GM19238 (cell line): ENCODE results near the gene LDHAL6B.
"Not testable (repeated sequence)": the region's sequence is repeated elsewhere in the genome, so short reads cannot be mapped to it uniquely, and the experiment has no call there.

ENCODE experiments used
- DNase-seq: peaks from one replicate; pipeline ENCODE4 v3.0.0; 2011; ENCODE audit warnings: low spot score; ENCODE audit not compliant: insufficient read length

Gene LDHAL6B

DNA sequence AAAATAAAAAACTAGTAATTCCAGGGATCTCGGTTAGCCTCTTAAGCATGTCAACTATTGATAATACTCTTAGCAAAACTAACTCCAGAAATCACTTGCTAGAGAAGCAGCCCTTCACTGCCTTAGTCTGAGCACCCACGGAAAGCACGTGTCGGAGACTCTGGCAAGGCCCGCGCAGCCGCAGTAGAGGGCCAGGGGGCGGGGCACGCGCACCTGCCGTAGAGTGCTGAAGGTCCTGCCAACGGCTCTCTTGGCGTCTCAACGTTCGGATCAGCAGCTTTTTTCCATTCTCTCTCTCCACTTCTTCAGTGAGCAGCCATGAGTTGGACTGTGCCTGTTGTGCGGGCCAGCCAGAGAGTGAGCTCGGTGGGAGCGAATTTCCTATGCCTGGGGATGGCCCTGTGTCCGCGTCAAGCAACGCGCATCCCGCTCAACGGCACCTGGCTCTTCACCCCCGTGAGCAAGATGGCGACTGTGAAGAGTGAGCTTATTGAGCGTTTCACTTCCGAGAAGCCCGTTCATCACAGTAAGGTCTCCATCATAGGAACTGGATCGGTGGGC is at the start of gene LDHAL6B:
Gene LDHAL6B (plus strand): TSS at position 221 of the 561 bp plus-strand sequence. CDS start 98 bp downstream, at position 319.
- DNase-seq = no peak

DNA sequence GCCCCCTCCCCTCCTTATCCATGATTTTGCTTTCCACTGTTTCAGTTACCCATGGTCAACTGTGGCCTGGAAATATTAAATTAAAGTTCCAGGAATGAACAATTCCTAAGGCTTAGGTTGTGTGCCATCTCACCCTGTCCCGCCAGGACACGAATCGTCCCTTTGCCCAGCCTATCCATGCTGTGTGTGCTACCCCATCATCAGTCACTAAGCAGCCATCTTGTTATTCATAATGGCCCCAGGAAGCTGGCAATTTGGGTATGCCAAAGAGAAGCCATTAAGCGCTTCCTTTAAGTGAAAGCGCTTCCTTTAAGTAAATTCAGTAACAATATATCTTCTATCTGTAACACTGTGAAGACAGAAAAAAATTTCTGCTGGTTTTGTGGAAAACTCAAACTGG is 49.2 kb upstream of the LDHAL6B start:
- no peak for DNase-seq

DNA sequence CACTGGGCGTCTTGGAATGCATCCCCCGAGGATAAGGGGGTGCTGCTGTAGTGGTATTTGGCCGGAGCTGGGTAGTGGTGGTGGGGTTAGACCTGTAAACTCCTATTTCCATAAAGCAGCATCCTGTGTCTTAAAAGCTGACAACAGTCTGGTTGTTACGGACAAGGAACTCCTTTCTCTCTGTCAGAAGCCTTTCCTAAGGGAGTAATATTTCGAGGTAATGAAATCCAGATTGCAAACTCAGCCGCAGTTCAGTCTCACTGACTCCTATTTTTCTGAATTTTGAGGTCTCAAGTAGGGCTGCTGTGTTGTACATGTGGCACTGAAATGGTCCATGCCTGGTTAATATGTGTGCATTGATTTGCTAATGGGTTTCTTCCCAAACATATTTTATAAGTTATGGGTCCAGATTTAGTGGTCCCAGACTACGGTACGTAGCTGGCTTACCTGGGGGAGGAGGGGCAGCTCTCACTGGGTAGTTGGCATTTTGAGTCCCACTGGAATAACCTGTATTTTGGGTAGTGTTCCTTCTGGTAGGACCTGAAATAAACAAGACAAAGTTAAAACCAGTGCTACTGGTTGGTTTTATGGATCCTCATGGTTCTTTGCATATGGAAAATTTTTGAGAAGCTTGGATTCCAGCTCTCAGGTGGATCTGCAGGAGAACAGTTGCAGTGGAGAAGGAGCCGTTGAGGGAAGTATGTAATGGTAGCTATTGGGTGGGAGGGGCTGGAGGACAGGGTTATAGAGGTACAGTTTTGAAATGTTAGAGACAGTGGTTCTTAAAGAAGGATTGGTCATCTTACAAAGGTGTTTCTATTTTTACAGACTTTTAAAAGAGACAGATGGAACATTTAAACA is 48.6 kb upstream of the LDHAL6B start:
- no peak for DNase-seq

DNA sequence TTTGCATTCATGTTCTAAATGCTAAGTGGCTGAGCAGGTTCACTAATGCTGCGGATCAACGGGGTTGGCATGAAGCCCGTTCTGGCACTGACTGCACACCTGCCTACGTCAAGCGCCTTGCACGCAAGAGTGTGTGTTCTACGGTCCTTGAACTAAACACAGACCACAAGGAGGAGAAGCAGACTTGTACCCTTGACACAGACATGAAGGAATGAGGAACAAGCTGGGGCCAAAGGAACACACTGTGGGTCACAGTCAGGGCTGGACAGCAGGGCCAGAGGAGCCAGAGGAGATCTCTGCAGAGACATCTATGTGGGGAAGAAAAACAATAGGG is 48.0 kb upstream of the LDHAL6B start:
- DNase-seq = no peak

DNA sequence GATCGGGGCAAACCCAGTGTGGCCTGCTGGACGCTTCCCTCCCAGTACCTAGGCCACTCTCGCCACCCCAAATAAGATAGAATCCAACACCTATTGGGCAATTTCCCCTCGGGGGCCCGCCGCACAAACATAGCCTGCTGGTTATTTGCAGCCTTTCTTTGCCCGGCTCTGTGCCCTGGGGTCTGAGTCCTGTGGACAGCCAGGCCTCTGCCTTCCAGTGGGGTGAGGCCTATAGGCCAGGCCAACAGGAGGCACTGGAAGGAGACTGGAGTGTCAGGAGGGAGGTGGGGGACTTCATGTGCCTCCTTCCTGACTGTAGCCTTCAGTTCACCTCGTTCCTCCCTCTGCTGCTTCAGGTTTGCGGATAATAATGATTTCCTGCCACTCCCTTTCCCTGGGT is 47.4 kb upstream of the LDHAL6B start:
- DNase-seq = no peak

DNA sequence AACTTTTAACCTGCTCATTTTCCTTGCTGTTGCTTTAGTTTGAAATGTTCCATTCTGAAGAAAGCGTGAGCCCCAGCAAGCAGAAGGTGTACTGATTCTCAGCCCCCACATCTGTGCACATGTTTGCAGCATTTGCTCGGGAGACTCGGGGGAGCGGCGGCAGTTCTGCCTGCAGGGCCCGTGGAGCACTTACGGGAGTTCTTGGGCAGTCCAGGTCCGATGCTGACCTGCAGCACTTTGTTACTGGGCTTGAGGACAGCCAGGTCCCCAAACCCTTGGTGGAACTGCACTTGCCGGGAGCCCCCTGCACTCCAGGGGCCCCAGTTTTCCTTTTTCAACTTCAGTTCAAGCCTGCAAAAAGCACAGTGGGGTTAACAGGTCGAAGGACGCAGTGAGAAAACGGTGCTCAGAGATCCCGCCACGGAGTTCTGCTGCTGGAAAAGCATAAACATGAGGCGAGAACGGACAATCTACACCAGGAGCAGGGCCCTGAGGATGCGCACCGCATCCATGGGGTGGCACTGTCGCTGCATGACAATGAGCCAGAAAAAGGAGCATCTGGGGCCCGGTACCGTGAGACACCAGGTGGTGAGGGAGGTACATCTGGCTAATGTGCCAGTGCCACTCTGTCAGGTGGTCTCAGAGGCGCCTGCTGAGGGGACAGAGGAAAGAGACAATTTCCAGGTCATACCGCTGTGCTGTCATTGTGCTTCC is 45.6 kb upstream of the LDHAL6B start:
- DNase-seq = no peak

DNA sequence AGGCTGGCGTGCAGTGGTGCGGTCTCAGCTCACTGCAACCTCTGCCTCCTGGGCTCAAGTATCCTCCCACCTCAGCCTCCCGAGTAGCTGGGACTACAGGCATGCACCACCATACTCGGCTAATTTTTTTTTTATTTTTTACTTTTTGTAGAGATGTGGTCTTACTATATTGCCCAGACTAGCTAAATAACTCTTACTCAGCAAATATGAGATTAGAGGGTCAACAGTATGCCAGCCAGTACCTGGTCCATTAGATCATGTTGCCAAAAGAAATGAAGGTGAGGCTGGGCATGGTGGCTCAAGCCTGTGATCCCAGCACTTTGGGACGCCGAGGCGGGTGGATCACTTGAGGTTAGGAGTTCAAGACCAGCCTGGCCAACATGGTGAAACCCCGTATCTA is 44.6 kb upstream of the LDHAL6B start:
- DNase-seq = not testable (repeated sequence)

DNA sequence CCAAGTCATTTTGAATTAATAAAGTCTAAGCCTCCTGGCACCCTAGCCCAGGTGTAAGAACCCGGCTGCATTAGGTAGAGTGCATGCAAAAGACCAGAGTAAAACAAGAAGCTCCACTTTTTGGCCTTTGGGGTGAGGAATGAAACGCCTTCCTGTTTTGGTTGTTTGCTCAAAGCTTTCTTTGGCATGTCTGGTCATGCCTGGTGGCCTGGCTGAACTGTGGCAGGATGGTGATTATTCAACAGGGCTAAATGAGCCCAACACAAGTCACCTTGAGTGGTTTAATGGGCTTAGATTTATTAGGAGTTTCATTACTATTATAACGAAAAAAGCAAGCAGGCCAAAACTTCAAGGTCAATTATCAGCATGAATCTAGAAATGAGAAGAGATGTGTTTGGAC is 40.9 kb upstream of the LDHAL6B start:
- no peak for DNase-seq

DNA sequence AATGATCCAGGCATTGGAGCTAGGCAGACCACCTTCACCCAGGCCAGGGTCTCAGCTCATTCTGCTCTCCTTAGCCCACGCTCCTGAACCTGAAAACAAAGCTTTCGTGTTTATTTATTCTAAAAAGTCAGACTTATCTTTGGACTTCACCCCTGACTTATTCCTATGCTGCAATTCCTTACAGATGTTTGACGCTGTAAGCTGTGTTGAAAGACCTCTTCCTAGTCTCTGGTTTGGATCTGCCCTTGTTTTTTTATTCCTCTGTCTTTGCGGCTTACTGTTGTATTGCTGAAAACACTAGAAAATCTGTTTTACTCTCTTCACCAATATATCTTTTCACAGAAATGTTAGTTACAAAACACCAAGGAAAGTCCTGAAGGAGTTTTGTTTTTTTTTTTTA is 40.5 kb upstream of the LDHAL6B start:
- DNase-seq = no peak

DNA sequence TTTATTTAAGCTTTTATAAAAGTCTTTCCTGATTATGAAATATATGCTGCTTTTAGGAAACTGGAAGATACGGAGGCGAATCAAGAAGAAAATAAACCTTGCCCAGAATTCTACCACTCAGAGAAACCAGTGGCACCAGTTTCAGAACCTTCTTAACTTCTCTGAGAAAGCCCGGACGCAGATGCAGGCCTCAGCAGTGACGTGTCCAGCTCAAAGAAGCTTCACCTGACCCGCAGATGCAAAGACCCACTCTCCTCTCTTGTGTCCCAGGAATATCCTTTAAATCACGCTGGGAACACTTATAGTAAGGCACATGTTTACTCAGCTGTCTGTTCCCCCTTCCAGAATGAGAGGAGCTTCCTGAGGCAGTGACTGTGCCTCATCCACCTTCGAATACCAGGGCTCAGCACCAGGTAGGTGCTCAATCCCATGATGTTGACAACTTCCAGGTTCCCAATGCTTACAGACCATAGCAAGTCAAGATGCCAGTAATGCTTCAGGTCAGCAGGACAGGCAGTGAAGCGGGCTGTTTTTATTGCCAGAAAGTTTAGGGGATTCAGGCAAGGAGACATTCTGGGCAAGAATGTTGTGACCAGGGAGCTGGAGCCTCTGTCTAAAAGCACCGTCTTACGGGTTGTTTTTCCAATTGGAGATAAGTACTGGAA is 39.9 kb upstream of the LDHAL6B start:
- no peak for DNase-seq

DNA sequence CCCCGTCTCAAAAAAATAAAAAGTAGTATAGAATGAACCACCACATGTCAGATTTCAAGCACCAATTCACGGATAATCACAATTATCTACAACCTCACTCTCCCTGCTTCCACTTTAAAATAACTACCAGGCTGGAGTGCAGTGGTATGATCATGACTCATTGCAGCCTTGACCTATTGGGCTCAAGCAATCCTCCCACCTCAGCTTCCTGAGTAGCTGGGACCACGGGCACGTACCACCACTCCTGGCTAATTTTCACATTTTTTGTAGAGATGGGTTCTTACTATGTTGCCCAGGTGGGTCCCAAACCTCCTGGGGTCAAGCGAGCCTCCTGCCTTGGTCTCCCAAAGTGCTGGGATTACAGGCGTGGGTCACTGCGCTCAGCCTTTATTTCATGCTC is 38.1 kb upstream of the LDHAL6B start:
- no peak for DNase-seq

DNA sequence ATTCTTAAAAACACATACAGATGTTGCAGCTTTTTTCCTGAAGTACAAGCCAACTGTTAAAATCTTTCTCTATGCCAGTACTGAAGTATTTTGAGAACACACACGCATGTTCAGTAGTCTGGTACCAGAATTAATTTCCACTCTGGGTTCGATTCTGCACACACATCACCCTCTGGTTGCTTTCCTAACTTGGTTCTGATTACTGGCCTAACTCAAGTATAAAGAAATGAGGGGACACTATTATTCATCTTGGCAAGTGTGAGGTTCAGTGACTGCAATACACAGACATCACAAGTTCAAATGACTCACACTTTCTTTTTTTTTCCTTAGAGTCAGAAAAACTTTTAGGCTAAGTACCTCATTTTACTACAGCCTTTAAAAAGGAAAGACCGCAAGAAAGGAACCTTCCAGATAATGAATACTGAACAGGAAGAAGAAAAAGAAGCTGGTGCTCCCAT is 37.4 kb upstream of the LDHAL6B start:
- DNase-seq = no peak

DNA sequence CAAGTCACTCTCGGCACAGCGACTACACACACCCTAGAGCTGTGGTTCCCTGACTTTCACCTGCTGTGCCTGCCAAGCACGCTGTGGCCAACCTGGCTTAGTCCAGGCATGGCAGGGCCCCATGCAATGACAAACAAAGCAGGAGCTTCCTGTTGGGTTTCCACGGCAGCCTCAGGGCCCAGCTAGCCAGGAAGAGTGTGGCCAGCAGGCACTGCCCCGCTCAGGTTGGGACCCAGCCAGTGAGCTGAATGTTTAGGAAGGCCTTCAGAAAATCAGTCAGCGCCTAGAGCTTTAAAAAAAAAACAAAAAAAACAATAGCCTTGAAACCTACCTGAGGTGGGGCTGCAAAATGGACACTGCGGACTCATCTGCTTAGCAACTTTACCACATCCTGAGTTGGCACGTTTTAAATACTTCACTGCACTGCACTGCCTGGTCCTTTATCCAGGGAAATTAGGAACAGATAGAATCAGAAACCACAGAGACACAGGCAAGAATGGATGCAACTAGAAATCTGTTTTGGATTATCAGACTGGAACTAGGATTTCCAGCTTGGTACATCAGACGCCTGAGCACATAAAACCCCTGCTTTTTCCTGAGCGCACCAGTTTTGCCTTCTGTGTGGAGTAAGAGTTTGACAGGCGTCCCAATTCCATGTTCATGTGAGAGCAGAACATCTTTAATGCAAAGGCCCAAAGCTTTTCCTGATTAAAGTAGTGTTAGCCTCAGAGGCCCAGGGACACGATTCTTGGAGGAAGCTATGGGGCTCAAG is 36.2 kb upstream of the LDHAL6B start:
- DNase-seq = no peak

DNA sequence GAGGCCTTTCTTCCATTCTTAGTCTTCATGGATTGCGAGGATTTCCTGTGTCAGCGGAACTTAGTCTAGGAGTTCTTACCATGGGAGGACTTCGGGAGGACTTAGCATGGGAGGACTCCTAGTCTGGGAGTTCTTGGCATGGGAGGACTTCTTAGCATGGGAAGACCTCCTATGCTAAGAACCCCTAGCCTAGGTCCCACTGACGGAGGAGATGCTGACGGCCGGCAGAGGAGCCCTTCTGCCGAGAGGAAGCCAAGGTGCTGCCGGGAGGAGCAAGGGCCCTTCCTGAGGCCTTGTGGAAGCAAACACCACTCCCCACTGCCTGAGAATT is 35.6 kb upstream of the LDHAL6B start:
- DNase-seq = no peak

DNA sequence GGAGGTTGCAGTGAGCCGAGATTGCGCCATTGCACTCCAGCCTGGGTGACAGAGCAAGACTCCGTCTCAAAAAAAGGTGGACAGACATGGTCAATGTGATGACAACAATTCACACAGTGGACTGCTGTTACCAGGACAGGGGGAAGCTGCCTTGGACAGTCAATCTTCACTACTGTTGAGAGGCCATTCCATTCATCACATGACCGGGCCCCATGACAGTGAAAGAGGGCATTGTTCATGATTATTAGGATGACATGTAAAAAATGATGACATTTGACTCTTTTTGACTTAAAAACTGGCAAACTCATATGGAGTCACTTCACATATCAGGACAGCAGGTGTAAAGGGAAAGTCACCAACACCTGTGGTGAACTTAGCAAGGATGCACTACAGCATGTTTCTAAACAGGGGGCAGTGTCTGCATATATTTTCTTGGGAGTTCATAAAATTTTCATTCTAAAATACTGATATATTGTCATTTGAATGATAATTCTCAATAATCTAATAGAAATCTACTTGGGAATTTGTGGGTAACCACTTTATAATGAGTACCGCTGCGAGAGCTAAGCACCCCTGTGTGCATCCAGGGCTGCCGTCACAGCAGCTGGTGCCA is 34.2 kb upstream of the LDHAL6B start:
- no peak for DNase-seq

DNA sequence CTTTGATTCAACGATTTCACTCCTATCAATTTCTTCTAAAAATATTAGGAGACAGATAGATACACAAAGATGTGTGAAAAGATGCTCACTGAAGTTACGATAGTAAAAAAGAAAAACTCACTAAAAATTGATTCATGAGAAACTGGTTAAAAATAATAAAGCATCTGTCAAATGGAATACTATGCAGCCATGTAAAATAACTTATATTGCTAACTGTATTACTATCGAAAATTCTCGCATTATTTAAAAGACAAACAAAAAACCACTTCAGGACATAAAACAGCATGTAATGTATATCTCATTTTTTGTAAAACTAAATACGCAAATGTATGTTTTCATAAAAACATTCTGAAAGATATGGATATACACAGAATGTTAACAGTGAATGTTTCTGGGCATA is 33.4 kb upstream of the LDHAL6B start:
- DNase-seq = no peak

DNA sequence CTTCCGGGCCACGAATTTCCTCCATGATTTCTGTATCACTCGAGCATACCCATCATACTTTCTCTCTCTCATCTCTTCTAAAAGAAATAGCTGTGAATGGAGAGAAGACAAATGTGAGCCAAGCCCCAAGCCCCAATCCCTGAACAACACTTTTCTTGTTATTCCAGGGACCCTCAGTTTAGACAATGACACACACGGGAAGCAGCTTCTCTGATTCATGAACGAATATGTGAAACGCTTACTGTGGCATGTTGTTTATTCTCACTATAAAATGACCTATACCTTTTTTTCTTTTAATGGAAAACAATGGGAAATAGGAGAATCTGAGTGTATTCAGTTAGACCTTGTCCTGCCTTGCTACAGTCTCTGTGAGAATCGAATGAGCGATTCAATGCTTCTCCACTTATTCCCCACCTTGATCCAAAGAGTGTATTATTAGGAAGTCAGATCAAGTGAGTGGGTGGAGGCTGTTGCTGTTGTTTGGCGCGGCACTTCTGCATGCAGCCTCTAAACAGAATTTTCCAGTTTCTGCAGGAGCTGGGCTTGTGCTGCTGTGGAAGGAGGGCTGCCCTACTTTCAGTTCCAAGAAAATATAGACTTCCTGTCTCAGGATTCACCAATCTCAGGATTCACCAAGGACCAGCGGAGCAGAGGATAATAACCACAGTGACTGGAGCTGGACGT is 32.4 kb upstream of the LDHAL6B start:
- no peak for DNase-seq

DNA sequence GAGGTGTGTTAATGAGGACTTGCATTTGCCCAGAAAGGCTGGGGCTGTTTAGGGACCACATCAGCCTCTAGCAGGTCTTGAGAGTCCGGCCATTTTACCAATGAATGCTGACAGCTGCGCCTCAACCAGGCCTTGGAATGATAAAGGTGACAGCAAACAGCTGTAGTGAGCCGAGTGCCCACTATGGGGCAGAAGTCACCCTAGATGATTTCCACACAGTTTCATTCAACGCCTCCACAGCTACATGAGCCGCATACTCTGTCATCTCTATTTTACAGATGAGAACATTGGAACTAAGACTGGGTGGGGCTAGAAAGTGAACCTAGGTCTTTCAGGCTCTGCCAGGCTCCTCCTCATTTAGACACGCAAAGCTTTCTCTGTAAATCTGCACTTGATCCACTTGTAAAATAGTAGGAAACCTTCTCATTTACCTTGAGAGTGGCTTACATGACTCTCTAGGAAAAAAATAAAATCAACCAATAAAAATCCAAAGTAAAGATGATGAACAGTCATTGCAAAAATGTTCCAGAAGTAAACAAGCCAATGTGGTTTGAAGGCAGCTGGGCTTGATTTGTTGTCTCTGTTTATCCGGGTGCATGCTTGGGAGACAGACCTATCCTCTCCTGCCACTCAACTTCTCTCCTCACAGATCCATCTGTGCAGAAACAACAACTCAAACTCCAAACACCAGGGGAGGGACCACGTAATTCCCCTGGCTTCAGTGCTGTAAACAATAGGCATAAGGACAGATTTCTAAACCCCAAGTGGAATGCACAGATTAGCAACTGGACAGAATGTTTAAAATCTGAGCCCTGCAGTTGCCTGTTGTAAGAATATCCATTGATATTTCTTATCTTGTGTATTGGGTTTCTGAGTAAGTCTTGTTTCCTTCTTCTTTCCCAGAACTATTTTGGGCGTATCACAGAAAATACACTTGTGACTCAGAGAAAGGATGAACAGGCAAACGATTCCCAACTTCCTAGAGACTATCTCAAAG is 31.5 kb upstream of the LDHAL6B start:
- no peak for DNase-seq

DNA sequence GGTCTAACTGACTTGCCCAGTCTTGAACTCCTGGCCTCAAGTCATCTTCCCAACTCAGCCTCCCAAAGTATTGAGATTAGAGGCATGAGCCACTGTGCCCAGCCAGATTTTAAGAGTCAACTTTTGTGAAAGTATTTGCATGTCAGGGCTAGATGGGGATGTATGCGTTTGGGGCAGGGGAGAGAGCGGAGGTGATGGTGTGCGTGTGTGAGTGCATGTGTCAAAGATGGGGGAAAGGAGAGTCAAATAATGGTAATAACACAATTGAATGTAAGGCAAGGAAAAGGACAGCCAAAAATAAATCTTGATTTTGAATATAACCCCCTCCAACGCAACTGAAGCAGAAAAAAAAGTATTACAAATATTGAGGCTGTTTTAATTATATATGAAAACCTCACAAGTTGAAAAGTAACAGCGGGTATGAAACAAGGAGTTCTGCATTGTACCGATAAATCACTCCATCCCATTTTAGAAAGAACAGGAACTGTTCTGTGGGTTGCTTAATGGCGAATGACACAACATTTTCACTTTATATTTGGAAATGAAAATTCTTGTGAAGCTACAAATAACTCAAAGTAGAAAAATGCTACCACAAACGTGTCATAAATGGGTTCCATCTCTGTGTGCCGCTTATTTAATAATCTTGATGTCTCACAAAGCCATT is 29.9 kb upstream of the LDHAL6B start:
- no peak for DNase-seq
